Cerebellar nuclear complex (tissue), 1 donor: Measurements from ENCODE around the gene STPG2.
"Not testable (repeated sequence)": the region's sequence is repeated elsewhere in the genome, so short reads cannot be mapped to it uniquely, and the experiment has no call there.

Experiments used
- DNase-seq, 2 experiments: peaks; one replicate each; lab custom pipeline; 2025; lab: John Stamatoyannopoulos, UW

STPG2 gene

GRCh38 chr4:97639961-97640360 is 503.3 kb downstream of the STPG2 start:
- no peak for DNase-seq

- not testable (repeated sequence) for DNase-seq
Measured at GRCh38 chr4:97633831-97634230, 509.4 kb downstream of the STPG2 start.

- no peak for DNase-seq
Measured at GRCh38 chr4:97627750-97628149, 515.5 kb downstream of the STPG2 start.

GRCh38 chr4:97624204-97624603 is 519.1 kb downstream of the STPG2 start:
- no peak for DNase-seq

- DNase-seq = no peak
Measured at GRCh38 chr4:97605932-97606331, 537.3 kb downstream of the STPG2 start.

- no peak for DNase-seq
Measured at GRCh38 chr4:97593248-97593647, 550.0 kb downstream of the STPG2 start.

- DNase-seq = no peak
Measured at GRCh38 chr4:97590266-97590665, 553.0 kb downstream of the STPG2 start.

GRCh38 chr4:97589481-97590196 is 553.6 kb downstream of the STPG2 start:
- no peak for DNase-seq

GRCh38 chr4:97587912-97588311 is 555.4 kb downstream of the STPG2 start:
- DNase-seq = no peak

- no peak for DNase-seq
Measured at GRCh38 chr4:97585274-97585673, 558.0 kb downstream of the STPG2 start.

- DNase-seq = no peak
Measured at GRCh38 chr4:97582890-97583289, 560.4 kb downstream of the STPG2 start.

GRCh38 chr4:97577004-97577403 is 566.3 kb downstream of the STPG2 start:
- DNase-seq = no peak

GRCh38 chr4:97560009-97560408 is 583.3 kb downstream of the STPG2 start:
- DNase-seq = no peak

GRCh38 chr4:97558204-97558778 is 585.0 kb downstream of the STPG2 start:
- DNase-seq = no peak

GRCh38 chr4:97550637-97551036 is 592.6 kb downstream of the STPG2 start:
- not testable (repeated sequence) for DNase-seq

GRCh38 chr4:97548943-97549583 is 594.2 kb downstream of the STPG2 start:
- no peak for DNase-seq

GRCh38 chr4:97548186-97548585 is 595.1 kb downstream of the STPG2 start:
- no peak for DNase-seq

- DNase-seq = no peak
Measured at GRCh38 chr4:97531351-97531750, 611.9 kb downstream of the STPG2 start.

- no peak for DNase-seq
Measured at GRCh38 chr4:97530676-97531075, 612.6 kb downstream of the STPG2 start.

GRCh38 chr4:97525236-97525635 is 618.0 kb downstream of the STPG2 start:
- no peak for DNase-seq

- no peak for DNase-seq
Measured at GRCh38 chr4:97517939-97518338, 625.3 kb downstream of the STPG2 start.

GRCh38 chr4:97513917-97514316 is 629.4 kb downstream of the STPG2 start:
- DNase-seq = no peak
